ENCODE measurements around the gene CBX7.

Gene CBX7

DNA sequence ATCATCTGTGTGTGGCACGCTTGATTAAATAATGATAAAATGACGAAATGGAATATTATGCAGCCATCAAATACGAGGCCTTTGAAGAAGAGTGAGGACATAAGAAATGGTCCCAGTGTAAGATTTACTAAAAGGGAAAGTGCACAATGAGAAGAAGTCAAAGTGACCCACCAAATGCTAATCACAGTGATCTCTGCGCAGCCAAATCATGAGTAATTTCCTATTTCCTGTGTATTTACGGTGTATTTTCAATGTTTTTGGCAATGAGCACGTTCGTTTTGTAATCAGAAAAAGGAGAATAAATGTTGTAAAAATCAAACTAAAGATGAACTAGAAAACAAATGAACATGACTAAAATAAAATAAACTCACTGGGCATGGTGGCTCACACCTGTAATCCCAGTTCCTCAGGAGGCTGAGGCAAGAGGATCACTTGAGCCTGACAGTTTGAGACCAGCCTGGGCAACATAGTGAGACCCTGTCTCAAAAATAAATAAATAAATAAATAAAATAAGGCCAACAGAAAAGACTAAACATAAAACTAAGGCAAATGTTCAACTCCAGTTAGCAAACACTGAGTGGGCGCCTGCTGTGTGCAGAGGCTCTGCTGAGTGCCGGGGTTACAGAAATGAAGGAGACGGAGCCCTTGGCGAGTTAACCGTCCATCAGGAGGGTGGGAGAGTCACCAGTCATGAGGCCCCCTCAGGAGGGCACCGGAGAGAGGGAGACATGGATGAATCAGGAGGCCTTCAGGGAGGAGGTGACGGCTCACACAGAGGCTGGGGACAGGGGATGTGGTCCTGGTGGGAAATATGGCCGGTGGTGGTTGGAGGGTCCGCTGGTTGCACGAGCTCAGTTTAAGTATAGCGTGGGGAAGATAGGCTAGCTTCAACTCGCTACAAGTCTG lies 26.0 kb upstream of the CBX7 start:
- H3K27ac ChIP-seq: no peak overlapping the region
- H3K4me1 ChIP-seq (ENCODE audit: low read depth, poor library complexity, severe bottlenecking): no peaks in the 10 kb centered on the region
- no peaks in the 10 kb centered on the region for H3K36me3 ChIP-seq (ENCODE audit: insufficient read depth)
- no peaks in the 10 kb centered on the region for H3K79me2 ChIP-seq (ENCODE audit: insufficient read depth, low read depth)
- H3K4me3 ChIP-seq (IDR thresholded peaks at IDR 0.05; ENCODE audit: insufficient read depth, low read depth, low read length): no peak overlapping the region
- H3K27me3 ChIP-seq (ENCODE audit: insufficient read depth, low read depth): peaks cover 35% of the 10 kb centered on the region; the same call in 1 of the 2 replicates
- H2AFZ ChIP-seq (ENCODE audit: low read depth): no peak overlapping the region
- no peak for TF ChIP-seq CTCF (conservative IDR thresholded peaks at IDR 0.05; ENCODE audit: low read depth, low read length)
- no peak overlapping the region for H3K9ac ChIP-seq
- no peak overlapping the region for H3K4me2 ChIP-seq
- no peaks in the 10 kb centered on the region for H4K20me1 ChIP-seq (ENCODE audit: insufficient read depth)

DNA sequence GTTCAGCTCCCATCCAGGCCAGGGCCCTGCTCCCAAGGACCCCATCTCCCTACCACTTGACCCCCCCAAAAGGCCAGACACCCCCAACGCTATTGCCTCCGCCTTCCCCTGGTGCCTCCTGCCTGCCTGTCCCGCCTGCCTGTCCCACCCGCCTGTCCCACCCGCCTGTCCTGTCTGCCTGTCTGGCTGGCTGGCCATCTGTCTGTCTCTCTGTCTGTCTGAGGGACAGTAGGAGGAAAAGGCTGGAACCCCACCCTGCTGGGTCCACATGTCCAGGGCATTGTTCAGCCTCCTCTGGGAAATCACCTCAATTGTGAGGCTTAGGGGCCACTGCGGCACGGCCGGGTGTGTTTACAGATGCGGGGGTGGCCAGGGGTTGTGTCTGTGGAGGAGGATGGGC lies 25.3 kb upstream of the CBX7 start:
- no peak overlapping the region for H3K9ac ChIP-seq
- no peak overlapping the region for H2AFZ ChIP-seq (ENCODE audit: low read depth)
- H3K4me3 ChIP-seq (IDR thresholded peaks at IDR 0.05; ENCODE audit: insufficient read depth, low read depth, low read length): no peak overlapping the region
- no peaks in the 10 kb centered on the region for H3K4me1 ChIP-seq (ENCODE audit: low read depth, poor library complexity, severe bottlenecking)
- H3K79me2 ChIP-seq (ENCODE audit: insufficient read depth, low read depth): no peaks in the 10 kb centered on the region
- H3K27ac ChIP-seq: no peak overlapping the region
- TF ChIP-seq CTCF (conservative IDR thresholded peaks at IDR 0.05; ENCODE audit: low read depth, low read length): no peak
- peaks cover 29% of the 10 kb centered on the region; the same call in 1 of the 2 replicates for H3K27me3 ChIP-seq (ENCODE audit: insufficient read depth, low read depth)
- no peaks in the 10 kb centered on the region for H3K36me3 ChIP-seq (ENCODE audit: insufficient read depth)
- H4K20me1 ChIP-seq (ENCODE audit: insufficient read depth): no peaks in the 10 kb centered on the region
- no peak overlapping the region for H3K4me2 ChIP-seq

DNA sequence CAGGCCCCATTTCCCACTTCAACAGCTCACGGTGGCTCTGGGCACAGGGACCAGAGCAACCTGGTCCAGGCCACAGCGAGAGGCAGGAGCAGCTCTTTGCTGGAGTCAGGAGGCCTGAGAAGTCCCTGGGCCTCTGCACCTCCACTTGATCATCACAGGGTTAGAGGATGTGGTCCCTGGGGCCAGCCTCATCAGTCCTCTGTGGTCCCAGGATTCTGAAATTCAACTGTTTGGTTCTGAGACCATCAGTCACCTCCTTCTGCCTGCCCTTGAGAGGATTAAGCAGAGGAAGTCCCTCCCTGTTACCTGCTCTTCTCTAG lies 24.9 kb upstream of the CBX7 start:
- no peak overlapping the region for H3K4me2 ChIP-seq
- no peaks in the 10 kb centered on the region for H3K36me3 ChIP-seq (ENCODE audit: insufficient read depth)
- H3K4me3 ChIP-seq (IDR thresholded peaks at IDR 0.05; ENCODE audit: insufficient read depth, low read depth, low read length): no peak overlapping the region
- H3K79me2 ChIP-seq (ENCODE audit: insufficient read depth, low read depth): no peaks in the 10 kb centered on the region
- no peak overlapping the region for H2AFZ ChIP-seq (ENCODE audit: low read depth)
- H4K20me1 ChIP-seq (ENCODE audit: insufficient read depth): no peaks in the 10 kb centered on the region
- TF ChIP-seq CTCF (conservative IDR thresholded peaks at IDR 0.05; ENCODE audit: low read depth, low read length): no peak
- no peak overlapping the region for H3K9ac ChIP-seq
- H3K4me1 ChIP-seq (ENCODE audit: low read depth, poor library complexity, severe bottlenecking): no peaks in the 10 kb centered on the region
- peaks cover 25% of the 10 kb centered on the region; the same call in 1 of the 2 replicates for H3K27me3 ChIP-seq (ENCODE audit: insufficient read depth, low read depth)
- H3K27ac ChIP-seq: no peak overlapping the region

GRCh38 chr22:39176714-39177455 lies 24.4 kb upstream of the CBX7 start:
- no peaks in the 10 kb centered on the region for H3K79me2 ChIP-seq (ENCODE audit: insufficient read depth, low read depth)
- H3K27ac ChIP-seq: no peak overlapping the region
- H3K27me3 ChIP-seq (ENCODE audit: insufficient read depth, low read depth): peaks cover 20% of the 10 kb centered on the region; the same call in 1 of the 2 replicates
- no peak overlapping the region for H2AFZ ChIP-seq (ENCODE audit: low read depth)
- H3K36me3 ChIP-seq (ENCODE audit: insufficient read depth): no peaks in the 10 kb centered on the region
- no peaks in the 10 kb centered on the region for H3K4me1 ChIP-seq (ENCODE audit: low read depth, poor library complexity, severe bottlenecking)
- no peak overlapping the region for H3K4me2 ChIP-seq
- no peaks in the 10 kb centered on the region for H4K20me1 ChIP-seq (ENCODE audit: insufficient read depth)
- H3K9ac ChIP-seq: no peak overlapping the region
- H3K4me3 ChIP-seq (IDR thresholded peaks at IDR 0.05; ENCODE audit: insufficient read depth, low read depth, low read length): no peak overlapping the region
- TF ChIP-seq CTCF (conservative IDR thresholded peaks at IDR 0.05; ENCODE audit: low read depth, low read length): no peak
